Astrocyte (in vitro differentiated cells and primary cell): Measurements from ENCODE around the gene DIAPH3. TPM values are rescaled to one million over a fixed set of nuclear protein-coding genes. Genes with fewer than 3 reads are reported as not detected.

Source experiments
- DNase-seq: peaks from one replicate; pipeline ENCODE4 v3.0.0-alpha.2; 2010; ENCODE audit warnings: low read depth
- FAIRE-seq: peaks from 2 replicates; lab custom pipeline; 2011; peaks lifted over from hg19 to GRCh38; lab: Jason Lieb, UNC
- H2AFZ ChIP-seq: 2 replicates; pipeline ENCODE4 v1.6.0; 2012; ENCODE audit warnings: low read depth, low read length, inconsistent platforms
- H3K27ac ChIP-seq: 2 replicates; pipeline ENCODE4 v1.5.1; 2011; ENCODE audit warnings: low read depth, low read length, inconsistent platforms
- H3K27me3 ChIP-seq: 2 replicates; pipeline ENCODE4 v1.6.0; 2011; ENCODE audit warnings: low read length, inconsistent platforms; ENCODE audit not compliant: insufficient read depth
- H3K36me3 ChIP-seq: 2 replicates; pipeline ENCODE4 v1.5.1; 2011; ENCODE audit warnings: low read length, inconsistent platforms; ENCODE audit not compliant: insufficient read depth
- H3K4me1 ChIP-seq: 2 replicates; pipeline ENCODE4 v1.5.1; 2011; ENCODE audit warnings: low read length, inconsistent platforms; ENCODE audit not compliant: insufficient read depth
- H3K4me2 ChIP-seq: 2 replicates; pipeline ENCODE4 v1.6.0; 2012; ENCODE audit warnings: low read length, inconsistent platforms
- H3K4me3 ChIP-seq: 2 replicates; pipeline ENCODE4 v1.5.1; 2011; ENCODE audit warnings: low read depth, mild to moderate bottlenecking, low read length, inconsistent platforms; ENCODE audit not compliant: insufficient read depth
- H3K79me2 ChIP-seq: 2 replicates; pipeline ENCODE4 v1.6.0; 2012; ENCODE audit warnings: mild to moderate bottlenecking, low read length, inconsistent platforms; ENCODE audit not compliant: insufficient read depth
- H3K9ac ChIP-seq: 2 replicates; pipeline ENCODE4 v1.6.0; 2012; ENCODE audit warnings: mild to moderate bottlenecking, low read length, inconsistent platforms
- H3K9me3 ChIP-seq: 2 replicates; pipeline ENCODE4 v1.5.1; 2012; ENCODE audit warnings: low read depth, mild to moderate bottlenecking, low read length, inconsistent platforms; ENCODE audit not compliant: insufficient read depth
- H4K20me1 ChIP-seq: 2 replicates; pipeline ENCODE4 v1.6.0; 2012; ENCODE audit warnings: low read length, inconsistent platforms; ENCODE audit not compliant: insufficient read depth
- H3K27ac Mint-ChIP-seq: one replicate; pipeline ENCODE4 v1.8.0; 2021; ENCODE audit warnings: mild to moderate bottlenecking, mixed read lengths; ENCODE audit not compliant: unreplicated experiment
- H3K27me3 Mint-ChIP-seq: one replicate; pipeline ENCODE4 v1.8.0; 2021; ENCODE audit warnings: low read depth, mixed read lengths; ENCODE audit not compliant: unreplicated experiment
- H3K36me3 Mint-ChIP-seq: one replicate; pipeline ENCODE4 v1.8.0; 2021; ENCODE audit warnings: low read depth, mixed read lengths; ENCODE audit not compliant: unreplicated experiment
- H3K4me1 Mint-ChIP-seq: one replicate; pipeline ENCODE4 v1.8.0; 2021; ENCODE audit warnings: low read depth, mixed read lengths; ENCODE audit not compliant: unreplicated experiment
- H3K4me3 Mint-ChIP-seq: one replicate; pipeline ENCODE4 v1.8.0; 2021; ENCODE audit warnings: mild to moderate bottlenecking, moderate library complexity, mixed read lengths; ENCODE audit not compliant: unreplicated experiment
- H3K9me3 Mint-ChIP-seq: one replicate; pipeline ENCODE4 v1.8.0; 2021; ENCODE audit warnings: mild to moderate bottlenecking, mixed read lengths; ENCODE audit not compliant: unreplicated experiment
- CTCF ChIP-seq: IDR thresholded peaks from 2 replicates; pipeline ENCODE4 v1.5.1; 2011; ENCODE audit warnings: low read depth, mild to moderate bottlenecking, inconsistent platforms, low read length, moderate library complexity; ENCODE audit not compliant: insufficient read depth
- EZH2 ChIP-seq: IDR thresholded peaks from 2 replicates; pipeline ENCODE4 v1.6.1; 2012; ENCODE audit warnings: mild to moderate bottlenecking, low read length, inconsistent platforms; ENCODE audit not compliant: insufficient read depth
- total RNA-seq: library from RNA; stranded (reverse); gene quantifications from 2 replicates; pipeline ENCODE4 v1.2.1, GENCODE V29; 2021

DIAPH3 gene
- total RNA-seq, 1 donor from 2014 or later, result 19.0 TPM

DNA sequence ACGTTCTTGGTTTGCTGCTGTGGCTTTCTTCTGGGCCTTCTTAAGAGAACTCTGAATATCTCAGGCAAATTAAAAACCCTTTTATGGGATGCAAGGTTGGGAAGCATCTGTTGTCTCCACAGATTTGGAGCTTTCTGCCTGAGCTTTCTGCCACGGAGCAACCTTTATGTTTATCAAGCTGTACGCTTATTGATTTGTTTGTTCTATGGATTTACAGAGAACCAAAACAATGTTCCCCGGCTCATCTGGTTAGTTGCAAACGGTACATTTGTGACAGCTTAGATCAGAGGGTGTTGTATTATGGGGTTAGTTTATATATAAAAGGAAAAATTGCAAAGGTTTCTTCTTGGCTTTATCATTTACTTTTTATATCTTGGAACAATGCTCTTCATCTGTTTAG lies 479.6 kb downstream of the DIAPH3 start:
- Histone ChIP-seq H3K9me3 (no peaks in the 10 kb centered on the region), H2AFZ (no peak overlapping the region), H3K4me1 (no peaks in the 10 kb centered on the region), H3K4me3 (no peak overlapping the region), H3K79me2 (no peaks in the 10 kb centered on the region), H3K9ac (no peak overlapping the region), H3K27ac (no peak overlapping the region), H3K36me3 (no peaks in the 10 kb centered on the region), H3K4me2 (no peak overlapping the region), H4K20me1 (no peaks in the 10 kb centered on the region), H3K27me3 (no peaks in the 10 kb centered on the region)
- no peak for DNase-seq
- no peak for FAIRE-seq
- Mint-ChIP-seq H3K27me3 (no peaks in the 10 kb centered on the region), H3K4me1 (no peaks in the 10 kb centered on the region), H3K36me3 (no peaks in the 10 kb centered on the region), H3K9me3 (no peaks in the 10 kb centered on the region), H3K4me3 (no peak overlapping the region), H3K27ac (no peak overlapping the region)
- TF ChIP-seq CTCF (no peak), EZH2 (no peak)

- Mint-ChIP-seq H3K36me3 (no peaks in the 10 kb centered on the region), H3K27ac (no peak overlapping the region), H3K4me1 (no peaks in the 10 kb centered on the region), H3K9me3 (no peaks in the 10 kb centered on the region), H3K27me3 (no peaks in the 10 kb centered on the region), H3K4me3 (no peak overlapping the region)
- H3K27ac ChIP-seq, result no peak overlapping the region
- H3K27me3 ChIP-seq, result no peaks in the 10 kb centered on the region
- no peak overlapping the region for H3K4me3 ChIP-seq
- TF ChIP-seq EZH2 (no peak), CTCF (no peak)
- H3K4me2 ChIP-seq, result no peak overlapping the region
- DNase-seq, result no peak
- FAIRE-seq, result no peak
- H3K36me3 ChIP-seq, result no peaks in the 10 kb centered on the region
- H3K4me1 ChIP-seq, result no peaks in the 10 kb centered on the region
- H3K79me2 ChIP-seq, result no peaks in the 10 kb centered on the region
- no peak overlapping the region for H3K9ac ChIP-seq
- no peak overlapping the region for H2AFZ ChIP-seq
- H3K9me3 ChIP-seq, result no peaks in the 10 kb centered on the region
- H4K20me1 ChIP-seq, result no peaks in the 10 kb centered on the region
These were observed 482.0 kb downstream of the DIAPH3 start for GRCh38 chr13:59681636-59682311.

DNA sequence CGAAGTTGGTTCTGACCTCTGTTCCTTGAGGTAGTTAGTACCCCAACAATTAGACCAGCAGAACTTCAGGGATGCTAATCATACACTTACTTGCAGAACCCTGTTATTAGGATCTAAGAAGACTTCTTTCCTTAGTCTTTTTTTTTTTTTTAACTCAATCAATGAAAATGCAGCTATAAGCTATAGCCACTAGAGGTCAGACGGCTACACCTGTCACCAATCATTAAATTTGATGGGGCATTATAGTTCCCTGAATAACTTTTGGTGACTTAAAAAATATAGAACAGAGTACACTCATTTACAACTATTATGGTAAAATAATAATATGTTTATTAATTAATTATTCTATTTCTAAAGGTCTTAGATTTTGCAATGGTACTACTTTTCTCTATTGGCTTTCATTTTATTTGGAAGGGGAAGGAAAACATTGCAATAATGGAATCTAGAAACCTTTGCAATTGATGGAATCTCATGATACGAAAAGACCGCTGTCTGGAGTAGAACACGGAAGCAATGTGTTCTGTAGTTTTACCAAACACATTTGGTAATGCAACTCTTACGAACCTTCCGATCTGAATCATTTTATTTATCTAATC lies 483.2 kb downstream of the DIAPH3 start:
- H3K27ac Mint-ChIP-seq, result no peak overlapping the region
- DNase-seq (no peak), FAIRE-seq (no peak)
- no peak overlapping the region for H3K27ac ChIP-seq
- H3K4me1 ChIP-seq, result no peaks in the 10 kb centered on the region
- no peak overlapping the region for H3K4me2 ChIP-seq
- no peak overlapping the region for H2AFZ ChIP-seq
- no peak overlapping the region for H3K9ac ChIP-seq
- TF ChIP-seq EZH2 (no peak), CTCF (peak; percentile 65)
- H3K9me3 Mint-ChIP-seq, result no peaks in the 10 kb centered on the region
- H3K4me3 Mint-ChIP-seq, result no peak overlapping the region
- H3K4me3 ChIP-seq, result no peak overlapping the region
- H3K79me2 ChIP-seq, result no peaks in the 10 kb centered on the region
- no peaks in the 10 kb centered on the region for H3K36me3 Mint-ChIP-seq
- no peaks in the 10 kb centered on the region for H3K27me3 ChIP-seq
- H3K9me3 ChIP-seq, result no peaks in the 10 kb centered on the region
- no peaks in the 10 kb centered on the region for H4K20me1 ChIP-seq
- no peaks in the 10 kb centered on the region for H3K4me1 Mint-ChIP-seq
- no peaks in the 10 kb centered on the region for H3K36me3 ChIP-seq
- no peaks in the 10 kb centered on the region for H3K27me3 Mint-ChIP-seq
